NCI-H1105 (cell line): ENCODE measurements around the gene MASP1.

Experiments used
- DNase-seq: peaks from one replicate; lab custom pipeline; 2025; lab: John Stamatoyannopoulos, UW

The MASP1 gene

GRCh38 chr3:187186801-187187421, 104.6 kb downstream of the MASP1 start:
- no peak for DNase-seq

GRCh38 chr3:187186375-187186774, 105.2 kb downstream of the MASP1 start:
- DNase-seq = no peak

GRCh38 chr3:187185759-187186158, 105.8 kb downstream of the MASP1 start:
- no peak for DNase-seq
